GM23248 (cell line): ENCODE data around the gene FCN3. TPM values are rescaled to one million over a fixed set of nuclear protein-coding genes. Genes with fewer than 3 reads are reported as not detected.
A peak's percentile ranks its signal among the peaks of the same experiment; 100 is the strongest.

Source experiments
- DNase-seq: peaks from one replicate; pipeline ENCODE4 v3.0.0-alpha.2; 2015
- H2AFZ ChIP-seq: fragments of 200-600 bp; sonication (generic); 2 replicates; pipeline ENCODE4 v1.6.1; 2016; ENCODE audit warnings: antibody characterized with exemption
- H3F3A ChIP-seq: fragments of 200-600 bp; sonication (generic); 2 replicates; pipeline ENCODE4 v1.6.1; 2016; ENCODE audit warnings: mild to moderate bottlenecking, antibody characterized with exemption, mixed run types; ENCODE audit not compliant: insufficient read depth
- H3K27ac ChIP-seq: fragments of 200-600 bp; sonication (generic); 2 replicates; pipeline ENCODE4 v1.5.1; 2016; ENCODE audit warnings: mild to moderate bottlenecking
- H3K27me3 ChIP-seq: fragments of 200-600 bp; sonication (generic); replicated peaks from 2 replicates; pipeline ENCODE4 v1.6.1; 2016; ENCODE audit warnings: mild to moderate bottlenecking; ENCODE audit not compliant: insufficient read depth
- H3K36me3 ChIP-seq: fragments of 200-600 bp; sonication (generic); 2 replicates; pipeline ENCODE4 v1.6.1; 2016; ENCODE audit warnings: low read depth, mild to moderate bottlenecking
- H3K4me1 ChIP-seq: fragments of 200-600 bp; sonication (generic); 2 replicates; pipeline ENCODE4 v1.6.1; 2016; ENCODE audit warnings: mild to moderate bottlenecking; ENCODE audit not compliant: insufficient read depth
- H3K4me2 ChIP-seq: fragments of 200-600 bp; sonication (generic); one replicate; pipeline ENCODE4 v1.6.1; 2016; ENCODE audit warnings: mild to moderate bottlenecking; ENCODE audit not compliant: unreplicated experiment
- H3K4me3 ChIP-seq: fragments of 200-600 bp; sonication (generic); 2 replicates; pipeline ENCODE4 v1.5.1; 2016; ENCODE audit warnings: mild to moderate bottlenecking
- H3K79me2 ChIP-seq: fragments of 200-600 bp; sonication (generic); 2 replicates; pipeline ENCODE4 v1.6.1; 2016; ENCODE audit warnings: mild to moderate bottlenecking; ENCODE audit not compliant: insufficient read depth
- H3K9ac ChIP-seq: fragments of 200-600 bp; sonication (generic); 2 replicates; pipeline ENCODE4 v1.6.1; 2016; ENCODE audit warnings: mild to moderate bottlenecking
- H3K9me2 ChIP-seq: fragments of 200-600 bp; sonication (generic); 2 replicates; pipeline ENCODE4 v1.6.1; 2016; ENCODE audit warnings: mixed run types, mild to moderate bottlenecking, moderate library complexity; ENCODE audit not compliant: insufficient read depth
- H3K9me3 ChIP-seq: fragments of 200-600 bp; sonication (generic); one replicate; pipeline ENCODE4 v1.6.1; 2017; ENCODE audit warnings: low read depth
- H4K20me1 ChIP-seq: fragments of 200-600 bp; sonication (generic); 2 replicates; pipeline ENCODE4 v1.6.0; 2016; ENCODE audit not compliant: insufficient read depth
- EZH2 ChIP-seq: fragments of 200-600 bp; sonication (generic); IDR thresholded peaks from 2 replicates; pipeline ENCODE4 v1.6.1; 2018; ENCODE audit warnings: antibody characterized with exemption, mild to moderate bottlenecking; ENCODE audit not compliant: insufficient read depth, poor library complexity, severe bottlenecking
- EZH2phosphoT487 ChIP-seq: fragments of 200-600 bp; sonication (generic); IDR thresholded peaks from 2 replicates; pipeline ENCODE4 v1.6.1; 2018; ENCODE audit warnings: antibody characterized with exemption, moderate library complexity, mild to moderate bottlenecking, low read depth; ENCODE audit not compliant: insufficient read depth
- WGBS, 2 experiments: methylation state at CpG; one replicate each; pipeline ENCODE4 v1.1.6; 2015 to 2017; ENCODE audit warnings: low lambda C conversion rate in 2 of 2, low coverage in 1 of 2; ENCODE audit errors: missing lambda C conversion rate in 2 of 2; 5-methylcytosine and 5-hydroxymethylcytosine counted together
- in situ Hi-C: fragments of 300-500 bp; cut with MboI; formaldehyde crosslinking; loops from 2 replicates; pipeline ENCODE4 v1.15.0; 2020
- polyA plus RNA-seq: library from polyadenylated mRNA; unstranded; fragments of >200 nt; fragmentation: Nextera tagmentation; extraction: Ambion mirVana; gene quantifications from 2 replicates; pipeline ENCODE4 v1.2.1, GENCODE V29; 2016
- total RNA-seq: library from RNA; depleted of rRNA; stranded (reverse); fragments of >200 nt; shearing (Covaris generic); gene quantifications from 2 replicates; pipeline ENCODE4 v1.2.3, GENCODE V29; 2014

The FCN3 gene
- total and polyA plus RNA-seq, 2 experiments from 2014 or later = not detected

DNA sequence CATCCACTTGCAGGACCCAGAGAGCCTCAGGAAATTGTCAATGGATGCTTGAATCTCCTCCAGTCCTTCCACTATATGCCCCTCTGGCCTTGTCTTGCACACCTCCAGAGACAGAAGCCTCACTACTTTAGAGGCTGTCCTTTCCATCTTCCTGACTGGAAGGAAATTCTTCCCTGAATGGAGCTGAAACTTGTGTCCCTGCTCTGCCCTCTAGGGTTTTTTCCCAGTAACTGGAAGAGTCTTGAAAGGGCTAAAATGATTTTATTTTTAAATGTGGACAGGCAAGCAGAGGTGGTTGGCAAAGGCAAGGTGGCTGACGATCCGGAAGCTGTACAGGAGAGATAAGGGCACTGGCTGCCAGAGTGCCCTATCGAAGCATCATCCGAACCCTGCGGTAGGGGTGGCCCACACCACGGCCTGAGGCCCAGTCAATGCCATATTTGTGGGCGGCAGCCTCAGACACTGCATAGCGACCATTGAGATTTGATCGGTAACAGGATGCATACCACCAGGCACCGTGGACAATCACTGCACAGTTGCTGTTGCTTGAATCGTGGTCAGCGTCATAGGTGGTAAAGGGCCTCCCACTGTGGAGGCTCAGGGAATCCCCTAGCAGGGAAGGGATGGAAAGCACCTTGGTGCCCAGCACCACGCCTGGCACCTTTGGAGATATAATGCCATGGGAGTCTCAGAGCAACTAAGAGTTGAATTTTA, 5.6 kb downstream of the FCN3 start:
- H4K20me1 ChIP-seq = no peaks in the 10 kb centered on the region
- 76 to 77% methylated on average over 13 of the region's 13 CpGs for WGBS, 2 experiments
- DNase-seq = peak; percentile 53
- H3K79me2 ChIP-seq = peaks cover 11% of the 10 kb centered on the region
- H3K9ac ChIP-seq = no peak overlapping the region
- H3K9me3 ChIP-seq = no peaks in the 10 kb centered on the region
- H3K4me1 ChIP-seq = peaks cover 15% of the 10 kb centered on the region
- TF ChIP-seq EZH2phosphoT487 (no peak), EZH2 (no peak)
- no peak overlapping the region for H3K4me3 ChIP-seq
- H3K27ac ChIP-seq = no peak overlapping the region
- H2AFZ ChIP-seq = no peak overlapping the region
- in situ Hi-C loops = no loop called here
- H3K36me3 ChIP-seq = no peaks in the 10 kb centered on the region
- H3K9me2 ChIP-seq = no peaks in the 10 kb centered on the region
- H3F3A ChIP-seq = no peaks in the 10 kb centered on the region
- H3K27me3 ChIP-seq = no peaks in the 10 kb centered on the region
- H3K4me2 ChIP-seq = no peak overlapping the region

DNA sequence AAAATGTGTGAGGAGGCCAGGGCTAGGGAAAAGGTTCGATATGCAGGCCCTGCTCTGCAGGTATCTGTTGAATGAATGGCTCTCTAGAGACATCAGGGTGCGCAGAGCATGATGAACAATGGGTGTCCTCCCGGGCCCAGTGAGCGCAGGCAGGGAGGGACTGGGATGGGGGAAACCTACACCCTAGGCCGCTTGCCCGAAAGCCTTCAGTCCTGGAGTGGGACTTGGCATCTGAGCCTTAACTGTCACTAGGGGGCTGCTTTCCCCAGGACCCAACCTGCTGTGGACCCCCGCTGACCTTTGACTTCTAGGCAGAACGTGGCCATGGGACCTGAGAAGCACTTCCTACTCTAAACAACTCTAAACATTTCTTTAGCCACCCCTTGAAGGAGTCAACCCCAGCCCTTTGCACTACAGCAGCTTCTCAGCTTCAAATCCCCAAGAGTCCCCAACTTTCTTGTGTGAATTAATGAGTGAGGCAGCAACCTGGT, 7.4 kb downstream of the FCN3 start:
- no peaks in the 10 kb centered on the region for H3K27me3 ChIP-seq
- no peaks in the 10 kb centered on the region for H3K9me3 ChIP-seq
- DNase-seq = no peak
- peaks cover 15% of the 10 kb centered on the region for H3K4me1 ChIP-seq
- peak overlapping the region; percentile 97 for H3K27ac ChIP-seq
- WGBS, 2 experiments = 26 to 30% methylated on average over 8 of the region's 8 CpGs
- peaks cover 15% of the 10 kb centered on the region for H3K79me2 ChIP-seq
- TF ChIP-seq EZH2phosphoT487 (no peak), EZH2 (no peak)
- H3K9me2 ChIP-seq = no peaks in the 10 kb centered on the region
- peak overlapping the region; percentile 71 for H2AFZ ChIP-seq
- no peaks in the 10 kb centered on the region for H3F3A ChIP-seq
- peak overlapping the region; percentile 77 for H3K4me3 ChIP-seq
- peak overlapping the region; percentile 99 for H3K9ac ChIP-seq
- H3K36me3 ChIP-seq = no peaks in the 10 kb centered on the region; the same call in 1 of the 2 replicates
- peak overlapping the region; percentile 85 for H3K4me2 ChIP-seq
- H4K20me1 ChIP-seq = no peaks in the 10 kb centered on the region
- in situ Hi-C loops = no loop called here

- no peaks in the 10 kb centered on the region for H3F3A ChIP-seq
Observed at GRCh38 chr1:27366411-27367159, 8.0 kb downstream of the FCN3 start, which contains the start of gene MAP3K6. TSS of gene MAP3K6 (minus strand) at chr1:27366961. CDS start at chr1:27366597, 364 bp downstream.

DNA sequence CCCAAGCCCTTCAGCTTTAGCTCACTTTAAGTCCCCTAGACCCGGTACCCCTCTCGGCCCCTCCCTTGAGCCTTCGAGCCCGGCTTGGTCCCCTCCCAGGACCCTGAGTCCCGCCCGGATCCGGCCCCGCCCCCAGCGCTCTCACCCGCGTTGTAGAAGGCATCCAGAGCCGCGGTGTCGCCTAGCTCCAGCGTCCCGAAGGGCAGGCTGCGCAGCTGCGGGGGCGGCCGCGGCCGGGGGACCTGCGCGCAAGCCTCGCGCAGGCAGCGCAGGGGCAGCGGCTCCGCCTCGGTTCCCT, 8.6 kb downstream of the FCN3 start:
- Histone ChIP-seq H3K27me3 (no peaks in the 10 kb centered on the region), H3K79me2 (peaks cover 15% of the 10 kb centered on the region), H3K9ac (peak overlapping the region; percentile 99), H2AFZ (peak overlapping the region; percentile 69), H3K9me2 (no peaks in the 10 kb centered on the region), H4K20me1 (no peaks in the 10 kb centered on the region), H3K4me3 (peak overlapping the region; percentile 77), H3F3A (no peaks in the 10 kb centered on the region), H3K27ac (peak overlapping the region; percentile 97), H3K4me1 (peaks cover 15% of the 10 kb centered on the region), H3K4me2 (peak overlapping the region; percentile 88), H3K36me3 (peaks cover 5% of the 10 kb centered on the region; the same call in 1 of the 2 replicates), H3K9me3 (no peaks in the 10 kb centered on the region)
- in situ Hi-C loops = no loop called here
- DNase-seq = peak; percentile 86
- no peak for TF ChIP-seq EZH2
- no peak for TF ChIP-seq EZH2phosphoT487
- 1% methylated on average over 26 to 30 of the region's 30 CpGs for WGBS, 2 experiments

More at GRCh38 chr1:27366411-27367159, 8.0 kb downstream of the FCN3 start, which contains the start of gene MAP3K6:
- H3K79me2 ChIP-seq = peaks cover 15% of the 10 kb centered on the region
- H3K27me3 ChIP-seq = no peaks in the 10 kb centered on the region
- peak within 1 kb of the TSS; percentile 77 for H3K4me3 ChIP-seq
- 0 to 2% methylated on average over 53 to 55 of the region's 67 CpGs for WGBS, 2 experiments
- no peaks in the 10 kb centered on the region for H3K9me2 ChIP-seq
- peak within 1 kb of the TSS; percentile 97 for H3K27ac ChIP-seq
- TF ChIP-seq EZH2 = no peak
- peaks cover 15% of the 10 kb centered on the region for H3K4me1 ChIP-seq
- no peaks in the 10 kb centered on the region for H3K9me3 ChIP-seq
- in situ Hi-C loops = no loop called here
- peak within 1 kb of the TSS; percentile 71 for H2AFZ ChIP-seq
- H3K36me3 ChIP-seq = peaks cover 5% of the 10 kb centered on the region; the same call in 1 of the 2 replicates
- DNase-seq = peak; percentile 94
- peak within 1 kb of the TSS; percentile 88 for H3K4me2 ChIP-seq
- H4K20me1 ChIP-seq = no peaks in the 10 kb centered on the region
- peak within 1 kb of the TSS; percentile 99 for H3K9ac ChIP-seq
